Daoy (cell line): ENCODE data around the gene CSNK2A1. TPM values are rescaled to one million over a fixed set of nuclear protein-coding genes. Genes with fewer than 3 reads are reported as not detected.

Experiments
- DNase-seq: peaks from one replicate; pipeline ENCODE4 v3.0.0-alpha.2; 2015; ENCODE audit warnings: low read depth
- total RNA-seq: library from RNA; depleted of rRNA; stranded (reverse); fragments of >200 nt; shearing (Covaris generic); gene quantifications from 2 replicates; pipeline ENCODE4 v1.2.3, GENCODE V29; 2014; rRNA removed

The CSNK2A1 gene
- total RNA-seq, 1 experiment from 2014 or later: 123 TPM

DNA sequence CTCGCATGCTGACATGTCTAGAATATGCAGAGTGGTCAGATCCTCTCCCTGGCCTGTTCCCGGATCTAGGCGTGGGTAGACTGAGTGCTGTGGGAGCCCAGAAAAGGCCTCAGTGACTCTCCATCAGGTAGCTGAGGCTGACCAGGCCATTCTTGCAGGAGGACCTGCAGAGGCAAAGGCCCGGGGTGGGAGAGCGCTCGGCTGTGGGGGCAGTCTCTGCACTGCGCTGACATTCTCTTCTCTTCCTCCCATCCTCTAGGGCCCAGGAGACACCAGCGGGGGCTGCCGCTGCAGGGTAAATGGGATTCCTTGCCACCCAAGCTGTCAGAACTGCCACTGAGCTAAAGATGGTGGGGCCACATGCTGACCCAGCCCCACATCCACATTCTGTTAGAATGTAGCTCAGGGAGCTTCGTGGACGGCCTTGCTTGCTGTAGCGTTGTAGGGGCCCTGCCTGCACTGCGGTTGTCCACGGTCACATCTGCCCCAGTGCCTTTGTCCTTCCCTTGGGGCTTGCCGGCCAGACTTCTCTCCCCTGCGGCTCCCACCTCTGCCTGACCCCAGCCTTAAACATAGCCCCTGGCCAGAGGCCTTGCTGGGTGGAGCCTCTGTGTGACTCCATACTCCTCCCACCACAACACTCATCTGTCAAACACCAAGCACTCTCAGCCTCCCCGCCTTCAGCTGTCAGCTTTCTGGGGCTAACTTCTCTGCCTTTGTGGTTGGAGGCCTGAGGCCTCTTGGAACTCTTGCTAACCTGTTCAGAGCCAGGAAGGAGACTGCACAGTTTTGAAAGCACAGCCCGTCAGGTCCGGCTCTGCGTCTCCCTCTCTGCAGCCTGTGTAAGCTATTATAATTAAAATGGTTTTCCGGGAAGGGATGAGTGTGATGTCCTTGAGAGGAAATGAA lies 113.2 kb downstream of the CSNK2A1 start:
- DNase-seq: no peak

- no peak for DNase-seq
Measured at GRCh38 chr20:428658-429200, 114.9 kb downstream of the CSNK2A1 start.

GRCh38 chr20:427849-428657 lies 115.5 kb downstream of the CSNK2A1 start:
- no peak for DNase-seq

DNA sequence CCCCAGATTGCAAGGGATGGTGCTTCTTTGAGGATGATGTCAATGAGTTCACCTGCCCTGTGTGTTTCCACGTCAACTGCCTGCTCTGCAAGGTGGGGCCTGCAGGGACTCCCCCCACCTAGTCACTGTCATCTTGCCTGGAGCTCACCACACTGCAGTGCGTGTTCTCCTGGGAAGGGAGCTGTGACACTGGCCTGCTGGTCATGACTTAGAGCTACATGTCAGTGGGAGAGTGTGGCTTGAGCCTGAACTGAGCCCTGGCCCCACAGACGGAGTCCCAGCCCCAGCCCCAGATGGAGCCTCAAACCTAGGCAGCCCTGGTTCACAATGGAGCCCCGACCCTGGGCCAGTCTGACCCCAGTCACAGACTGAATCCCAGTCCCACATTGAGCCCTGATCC lies 116.2 kb downstream of the CSNK2A1 start:
- DNase-seq: no peak

DNA sequence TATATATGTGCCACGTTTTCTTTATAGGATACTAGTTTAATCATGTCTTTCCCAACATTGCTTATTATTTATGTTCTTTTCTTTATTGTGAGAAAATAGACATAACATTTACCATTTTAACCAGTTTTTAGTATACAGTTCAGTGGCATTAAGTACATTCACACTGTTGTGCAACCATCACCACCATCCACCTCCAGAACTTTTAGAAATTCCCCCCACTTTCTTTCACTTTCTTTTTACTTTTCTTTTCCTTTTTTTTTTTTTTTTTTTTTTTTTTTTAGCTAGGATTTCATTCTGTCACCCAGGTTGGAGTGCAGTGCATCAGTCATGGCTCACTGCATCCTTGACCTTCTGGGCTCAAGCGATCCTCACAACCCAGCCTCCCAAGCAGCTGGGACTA lies 117.0 kb downstream of the CSNK2A1 start:
- no peak for DNase-seq

Other genes starting within 250 kb of the CSNK2A1 start
- gene ZCCHC3, start 246.2 kb downstream of the CSNK2A1 start, total RNA-seq: 14.3 and 15.8 TPM in 2 replicates
- gene SOX12, start 218.2 kb downstream of the CSNK2A1 start, total RNA-seq: 1.1 and 1.5 TPM in 2 replicates
- 19.2 and 19.3 TPM in 2 replicates for gene NRSN2, start 196.7 kb downstream of the CSNK2A1 start, total RNA-seq
- 11.2 and 16.3 TPM in 2 replicates for gene TRIB3, start 163.0 kb downstream of the CSNK2A1 start, total RNA-seq
- 42.5 and 42.9 TPM in 2 replicates for gene RBCK1, start 135.5 kb downstream of the CSNK2A1 start, total RNA-seq
- gene TBC1D20, start 81.3 kb downstream of the CSNK2A1 start, total RNA-seq: 11.2 and 13.3 TPM in 2 replicates
- gene TCF15, start 66.5 kb upstream of the CSNK2A1 start, total RNA-seq: 0.18 and 1.0 TPM in 2 replicates
- 66.1 and 77.0 TPM in 2 replicates for gene SRXN1, start 109.4 kb upstream of the CSNK2A1 start, total RNA-seq
- gene SCRT2, start 132.0 kb upstream of the CSNK2A1 start, total RNA-seq: not detected in 2 replicates
- gene SLC52A3, start 224.7 kb upstream of the CSNK2A1 start, total RNA-seq: 3.0 and 3.6 TPM in 2 replicates